ENCODE results near the gene D2HGDH. TPM values are rescaled to one million over a fixed set of nuclear protein-coding genes. Genes with fewer than 3 reads are reported as not detected.

The D2HGDH gene
- total and polyA plus RNA-seq, 7 donors: 14.1 to 31.0 (median 20.3) TPM

DNA sequence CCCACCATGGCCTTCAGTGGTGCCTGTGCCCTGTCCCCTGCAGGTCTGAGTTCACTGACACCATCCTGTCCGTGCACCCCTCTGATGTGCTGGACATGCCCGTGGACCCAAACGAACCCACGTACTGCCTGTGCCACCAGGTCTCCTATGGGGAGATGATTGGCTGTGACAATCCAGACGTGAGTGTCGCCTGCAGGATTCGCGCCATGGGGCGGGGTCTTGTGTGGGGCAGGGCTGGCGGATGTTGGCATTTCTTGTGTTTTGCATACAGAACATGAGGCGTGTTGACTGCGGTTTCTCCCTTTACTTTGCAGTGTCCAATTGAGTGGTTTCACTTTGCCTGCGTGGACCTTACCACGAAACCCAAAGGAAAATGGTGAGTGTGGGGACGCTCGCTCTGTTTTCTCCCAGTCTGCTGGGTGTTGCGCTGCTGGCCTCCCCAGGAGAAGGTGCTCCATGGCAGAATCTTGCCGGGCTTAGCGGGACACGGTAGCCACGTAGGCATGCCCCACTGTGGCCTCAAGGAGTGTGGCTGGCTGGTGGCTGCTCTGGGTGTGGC lies 11.5 kb upstream of the D2HGDH start:
- Histone ChIP-seq H3K27ac (no peak overlapping the region), H3K9me3 (no peaks in the 10 kb centered on the region), H3K4me3 (no peak overlapping the region), H3K36me3 (ENCODE audit: insufficient read depth in 1 of 2, low read depth in 1 of 2) (peaks cover 5 to 80% of the 10 kb centered on the region in 2 donors), H3K4me1 (peaks cover 2% of the 10 kb centered on the region), H3K27me3 (ENCODE audit: insufficient read depth in 3 of 3, low read length in 2 of 3) (no peaks in the 10 kb centered on the region)
- ATAC-seq (no peak), DNase-seq (no peak)
- intact Hi-C loops (cut with DNase I): no loop called here
- 96 to 99% (median 98%) methylated on average over 21 of the region's 21 CpGs for WGBS, 3 donors
- TF ChIP-seq, protein P1, sequence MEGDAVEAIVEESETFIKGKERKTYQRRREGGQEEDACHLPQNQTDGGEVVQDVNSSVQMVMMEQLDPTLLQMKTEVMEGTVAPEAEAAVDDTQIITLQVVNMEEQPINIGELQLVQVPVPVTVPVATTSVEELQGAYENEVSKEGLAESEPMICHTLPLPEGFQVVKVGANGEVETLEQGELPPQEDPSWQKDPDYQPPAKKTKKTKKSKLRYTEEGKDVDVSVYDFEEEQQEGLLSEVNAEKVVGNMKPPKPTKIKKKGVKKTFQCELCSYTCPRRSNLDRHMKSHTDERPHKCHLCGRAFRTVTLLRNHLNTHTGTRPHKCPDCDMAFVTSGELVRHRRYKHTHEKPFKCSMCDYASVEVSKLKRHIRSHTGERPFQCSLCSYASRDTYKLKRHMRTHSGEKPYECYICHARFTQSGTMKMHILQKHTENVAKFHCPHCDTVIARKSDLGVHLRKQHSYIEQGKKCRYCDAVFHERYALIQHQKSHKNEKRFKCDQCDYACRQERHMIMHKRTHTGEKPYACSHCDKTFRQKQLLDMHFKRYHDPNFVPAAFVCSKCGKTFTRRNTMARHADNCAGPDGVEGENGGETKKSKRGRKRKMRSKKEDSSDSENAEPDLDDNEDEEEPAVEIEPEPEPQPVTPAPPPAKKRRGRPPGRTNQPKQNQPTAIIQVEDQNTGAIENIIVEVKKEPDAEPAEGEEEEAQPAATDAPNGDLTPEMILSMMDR (IDR thresholded peaks at IDR 0.05): no peak

GRCh38 chr2:241724259-241724974 lies 10.0 kb upstream of the D2HGDH start:
- Histone ChIP-seq H3K4me3 (no peak overlapping the region), H3K4me1 (peaks cover 16% of the 10 kb centered on the region), H3K36me3 (ENCODE audit: insufficient read depth in 1 of 2, low read depth in 1 of 2) (peaks cover 4 to 68% of the 10 kb centered on the region in 2 donors), H3K27ac (no peak overlapping the region), H3K9me3 (no peaks in the 10 kb centered on the region), H3K27me3 (ENCODE audit: insufficient read depth in 3 of 3, low read length in 2 of 3) (no peaks in the 10 kb centered on the region)
- ATAC-seq (no peak), DNase-seq (no peak)
- TF ChIP-seq, protein P1 (IDR thresholded peaks at IDR 0.05): peak; percentile 29
- WGBS, 3 donors: 91 to 93% (median 93%) methylated on average over 41 of the region's 41 CpGs
- intact Hi-C loops (cut with DNase I): no loop called here

DNA sequence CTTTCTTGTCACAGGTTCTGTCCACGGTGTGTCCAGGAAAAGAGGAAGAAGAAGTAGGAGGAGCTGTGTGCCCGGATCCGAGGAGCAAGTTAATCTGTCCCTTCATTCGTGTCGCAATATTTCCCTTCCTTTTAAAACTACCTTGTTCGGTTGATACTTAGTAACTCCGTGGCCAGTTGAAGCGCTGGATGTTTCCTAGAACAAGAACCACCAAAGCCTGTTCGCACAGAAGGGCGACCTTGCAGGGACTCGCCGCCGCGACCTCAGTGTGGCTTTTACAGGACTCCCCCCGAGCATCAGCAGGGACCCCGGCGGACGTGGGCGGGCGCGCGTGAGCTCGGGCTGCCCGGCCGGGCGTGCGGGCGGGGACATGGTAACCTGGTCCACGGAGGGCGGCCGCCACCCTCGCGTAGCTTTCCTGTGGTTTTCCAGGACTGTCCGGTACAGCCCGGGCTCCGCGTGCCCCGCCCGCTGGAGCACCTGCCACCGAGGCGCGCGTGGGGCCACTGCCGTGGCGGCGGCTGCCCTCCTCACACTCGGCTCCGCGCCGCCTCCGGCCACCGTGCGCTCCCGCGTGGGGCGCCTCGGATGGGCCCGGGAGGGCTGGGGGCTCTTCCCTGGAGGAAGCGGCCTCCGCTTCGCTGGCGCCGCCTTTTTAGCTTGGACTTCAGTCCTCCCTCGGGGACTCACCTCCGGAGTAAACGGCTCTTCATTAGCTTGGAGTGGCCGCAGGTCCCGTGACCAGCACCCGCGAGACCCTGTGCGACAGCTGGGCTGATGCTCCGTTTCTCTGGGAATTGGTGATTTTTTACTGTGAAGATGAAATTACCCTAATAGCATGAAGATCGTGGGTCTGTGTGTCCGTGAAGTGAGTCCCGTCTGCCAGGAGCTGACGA lies 9.2 kb upstream of the D2HGDH start:
- no peak for ATAC-seq
- no peaks in the 10 kb centered on the region for H3K27me3 ChIP-seq (ENCODE audit: insufficient read depth in 3 of 3, low read length in 2 of 3)
- H3K9me3 ChIP-seq: no peaks in the 10 kb centered on the region
- TF ChIP-seq, protein P1 (IDR thresholded peaks at IDR 0.05): no peak
- H3K27ac ChIP-seq: no peak overlapping the region
- H3K36me3 ChIP-seq (ENCODE audit: insufficient read depth in 1 of 2, low read depth in 1 of 2): peaks cover 0 to 60% of the 10 kb centered on the region in 2 donors
- WGBS, 3 donors: 87 to 91% (median 91%) methylated on average over 70 to 76 of the region's 76 CpGs
- DNase-seq: no peak
- no peak overlapping the region for H3K4me3 ChIP-seq
- H3K4me1 ChIP-seq: peaks cover 16% of the 10 kb centered on the region
- intact Hi-C loops (cut with DNase I): no loop called here

DNA sequence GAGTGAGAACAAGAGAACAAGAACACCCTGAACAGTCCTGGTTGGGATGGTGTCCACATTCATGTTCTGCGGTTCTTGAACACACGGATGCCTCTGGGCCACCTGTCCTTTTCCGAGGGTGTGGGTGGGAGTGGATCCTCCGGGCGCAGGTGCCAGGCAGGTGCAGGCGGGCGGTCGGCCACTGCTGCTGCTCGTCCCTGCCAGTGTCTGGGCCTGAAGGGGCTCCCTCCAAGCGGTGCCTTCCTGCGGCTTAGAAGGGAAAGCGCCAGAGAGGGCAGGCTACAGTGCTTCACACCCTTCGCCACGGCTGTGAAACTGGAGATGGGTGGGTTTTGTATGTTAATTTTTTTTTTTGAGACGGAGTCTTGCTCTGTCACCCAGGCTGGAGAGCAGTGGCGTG lies 8.0 kb upstream of the D2HGDH start:
- intact Hi-C loops (cut with DNase I): no loop called here
- H3K4me3 ChIP-seq: no peak overlapping the region
- H3K9me3 ChIP-seq: no peaks in the 10 kb centered on the region
- DNase-seq (no peak), ATAC-seq (no peak)
- H3K4me1 ChIP-seq: peaks cover 16% of the 10 kb centered on the region
- WGBS, 3 donors: 87 to 92% (median 88%) methylated on average over 16 of the region's 16 CpGs
- H3K27ac ChIP-seq: no peak overlapping the region
- peaks cover 0 to 48% of the 10 kb centered on the region in 2 donors for H3K36me3 ChIP-seq (ENCODE audit: insufficient read depth in 1 of 2, low read depth in 1 of 2)
- no peaks in the 10 kb centered on the region for H3K27me3 ChIP-seq (ENCODE audit: insufficient read depth in 3 of 3, low read length in 2 of 3)
- TF ChIP-seq, protein P1 (IDR thresholded peaks at IDR 0.05): no peak

Measured in psoas muscle (tissue), 8 donors.